OCI-LY3 (cell line): ENCODE measurements around the gene MARK2.

ENCODE experiments used
- EZH2phosphoT487 ChIP-seq: fragments of 200-600 bp; shearing (Covaris generic); IDR thresholded peaks from 2 replicates; pipeline ENCODE4 v1.6.1; 2018; ENCODE audit warnings: antibody characterized with exemption, mixed run types, low read depth
- TF ChIP-seq, protein P1 (sequence below): fragments of 200-600, 300-600 bp; sonication (generic); IDR thresholded peaks from 2 replicates; pipeline ENCODE4 v1.5.1; 2014; ENCODE audit warnings: antibody characterized with exemption, low read length, low read depth

GRCh38 chr11:63867511-63867910 is 28.6 kb downstream of the MARK2 start:
- TF ChIP-seq, protein P1, sequence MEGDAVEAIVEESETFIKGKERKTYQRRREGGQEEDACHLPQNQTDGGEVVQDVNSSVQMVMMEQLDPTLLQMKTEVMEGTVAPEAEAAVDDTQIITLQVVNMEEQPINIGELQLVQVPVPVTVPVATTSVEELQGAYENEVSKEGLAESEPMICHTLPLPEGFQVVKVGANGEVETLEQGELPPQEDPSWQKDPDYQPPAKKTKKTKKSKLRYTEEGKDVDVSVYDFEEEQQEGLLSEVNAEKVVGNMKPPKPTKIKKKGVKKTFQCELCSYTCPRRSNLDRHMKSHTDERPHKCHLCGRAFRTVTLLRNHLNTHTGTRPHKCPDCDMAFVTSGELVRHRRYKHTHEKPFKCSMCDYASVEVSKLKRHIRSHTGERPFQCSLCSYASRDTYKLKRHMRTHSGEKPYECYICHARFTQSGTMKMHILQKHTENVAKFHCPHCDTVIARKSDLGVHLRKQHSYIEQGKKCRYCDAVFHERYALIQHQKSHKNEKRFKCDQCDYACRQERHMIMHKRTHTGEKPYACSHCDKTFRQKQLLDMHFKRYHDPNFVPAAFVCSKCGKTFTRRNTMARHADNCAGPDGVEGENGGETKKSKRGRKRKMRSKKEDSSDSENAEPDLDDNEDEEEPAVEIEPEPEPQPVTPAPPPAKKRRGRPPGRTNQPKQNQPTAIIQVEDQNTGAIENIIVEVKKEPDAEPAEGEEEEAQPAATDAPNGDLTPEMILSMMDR, result no peak
- TF ChIP-seq EZH2phosphoT487, result no peak
